BLaER1 treated with 17β-estradiol and CSF1 and Interleukin-3, amounts not matched to agents 10 nM and 100 nM (cell line): Measurements from ENCODE around the gene CHKB.
A peak's percentile ranks its signal among the peaks of the same experiment; 100 is the strongest.

Source experiments
- H3K27ac ChIP-seq, 11 experiments: shearing (Covaris generic); formaldehyde crosslinking; 2 replicates each; pipeline ENCODE4 v1.8.1; 2022
- H3K27me3 ChIP-seq, 11 experiments: shearing (Covaris generic); formaldehyde crosslinking; 2 replicates each; pipeline ENCODE4 v1.8.1; 2022
- H3K36me3 ChIP-seq, 11 experiments: shearing (Covaris generic); formaldehyde crosslinking; 2 replicates each; pipeline ENCODE4 v1.8.1; 2022
- H3K4me1 ChIP-seq, 10 experiments: shearing (Covaris generic); formaldehyde crosslinking; 2 replicates each; pipeline ENCODE4 v1.8.1; 2022
- H3K4me2 ChIP-seq, 11 experiments: shearing (Covaris generic); formaldehyde crosslinking; 2 replicates each; pipeline ENCODE4 v1.8.1; 2022
- H3K4me3 ChIP-seq, 10 experiments: shearing (Covaris generic); formaldehyde crosslinking; 2 replicates each; pipeline ENCODE4 v1.8.1; 2022
- H3K9ac ChIP-seq, 11 experiments: shearing (Covaris generic); formaldehyde crosslinking; 2 replicates each; pipeline ENCODE4 v1.8.1; 2022
- H3K9me3 ChIP-seq, 11 experiments: shearing (Covaris generic); formaldehyde crosslinking; replicated peaks in 1 of 11; 2 replicates each; pipeline ENCODE4 v1.8.1; 2022
- H4K20me1 ChIP-seq, 11 experiments: shearing (Covaris generic); formaldehyde crosslinking; 2 replicates each; pipeline ENCODE4 v1.8.1; 2022
- Cebpa-rat ChIP-seq, 11 experiments: shearing (Covaris generic); IDR thresholded peaks; 2 replicates each; pipeline ENCODE4 v1.8.1; 2022

Gene CHKB

GRCh38 chr22:50573491-50574382 lies 8.9 kb downstream of the CHKB start:
- Histone ChIP-seq H3K9ac (0 out of 22 replicates have a peak overlapping the region, but pooled peaks of 1 of the 11 experiments have one; percentile 19), H3K4me2 (no peak overlapping the region), H3K9me3 (peaks cover 0 to 4% (median 0%) of the 10 kb centered on the region in 11 experiments; a peak in 2 of 22 replicates), H3K36me3 (peaks cover 37 to 95% (median 79%) of the 10 kb centered on the region in 11 experiments), H3K27ac (no peak overlapping the region), H3K27me3 (no peaks in the 10 kb centered on the region), H3K4me3 (no peak overlapping the region), H3K4me1 (peaks cover 0 to 59% (median 41%) of the 10 kb centered on the region in 10 experiments; a peak in 18 of 20 replicates), H4K20me1 (peaks cover 0 to 67% (median 34%) of the 10 kb centered on the region in 11 experiments; a peak in 15 of 22 replicates)
- TF ChIP-seq Cebpa-rat (IDR thresholded peaks at IDR 0.05): no peak

GRCh38 chr22:50572965-50573364 lies 9.7 kb downstream of the CHKB start:
- Histone ChIP-seq H3K36me3 (peaks cover 41 to 97% (median 81%) of the 10 kb centered on the region in 11 experiments), H3K27ac (no peak overlapping the region), H3K4me3 (no peak overlapping the region), H3K27me3 (no peaks in the 10 kb centered on the region), H3K9ac (no peak overlapping the region), H4K20me1 (peaks cover 0 to 72% (median 34%) of the 10 kb centered on the region in 11 experiments; a peak in 15 of 22 replicates), H3K9me3 (peaks cover 0 to 4% (median 0%) of the 10 kb centered on the region in 11 experiments; a peak in 2 of 22 replicates), H3K4me1 (peaks cover 0 to 54% (median 44%) of the 10 kb centered on the region in 10 experiments; a peak in 18 of 20 replicates), H3K4me2 (peak overlapping the region in 1 of 11 experiments; percentile 81; a peak in 1 of 22 replicates)
- TF ChIP-seq Cebpa-rat (IDR thresholded peaks at IDR 0.05): no peak

GRCh38 chr22:50571264-50572175 lies 11.1 kb downstream of the CHKB start:
- Histone ChIP-seq H3K4me1 (peaks cover 0 to 47% (median 42%) of the 10 kb centered on the region in 10 experiments; a peak in 18 of 20 replicates), H3K9ac (peak overlapping the region in 4 of 11 experiments; percentile 18 to 39 (median 32); a peak in 4 of 22 replicates), H4K20me1 (peaks cover 0 to 61% (median 34%) of the 10 kb centered on the region in 11 experiments; a peak in 15 of 22 replicates), H3K27ac (no peak overlapping the region), H3K27me3 (no peaks in the 10 kb centered on the region), H3K4me3 (no peak overlapping the region), H3K36me3 (peaks cover 49 to 98% (median 82%) of the 10 kb centered on the region in 11 experiments), H3K9me3 (peaks cover 0 to 4% (median 0%) of the 10 kb centered on the region in 11 experiments; a peak in 2 of 22 replicates), H3K4me2 (peak overlapping the region; percentile 13 to 87 (median 79); a peak in 20 of 22 replicates)
- no peak for TF ChIP-seq Cebpa-rat (IDR thresholded peaks at IDR 0.05)

DNA sequence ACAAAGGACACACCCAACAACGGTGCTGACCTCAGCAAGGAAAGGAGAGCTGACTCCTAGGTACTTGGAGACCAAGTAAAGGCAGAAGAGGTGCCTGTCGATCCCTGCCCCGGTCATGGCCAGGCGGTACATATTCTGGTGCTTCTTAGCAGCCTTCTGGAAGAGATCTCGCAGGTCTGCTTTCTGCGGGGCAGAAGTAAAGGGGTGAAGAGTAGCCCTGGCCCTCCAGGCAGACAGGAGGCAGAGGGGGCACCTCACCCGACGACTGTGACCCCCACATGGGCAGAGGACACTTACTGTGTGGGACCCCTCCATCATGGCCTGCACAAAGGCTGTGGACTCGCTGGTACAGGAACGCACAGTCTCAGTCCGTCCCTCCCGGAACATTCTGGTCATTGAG lies 11.8 kb downstream of the CHKB start:
- Histone ChIP-seq H3K4me1 (peaks cover 0 to 47% (median 42%) of the 10 kb centered on the region in 10 experiments; a peak in 18 of 20 replicates), H3K4me3 (no peak overlapping the region), H3K9ac (peak overlapping the region in 5 of 11 experiments; percentile 5 to 49 (median 38); a peak in 5 of 22 replicates), H4K20me1 (peaks cover 0 to 61% (median 34%) of the 10 kb centered on the region in 11 experiments; a peak in 14 of 22 replicates), H3K36me3 (peaks cover 44 to 91% (median 75%) of the 10 kb centered on the region in 11 experiments), H3K9me3 (peaks cover 0 to 4% (median 0%) of the 10 kb centered on the region in 11 experiments; a peak in 2 of 22 replicates), H3K4me2 (peak overlapping the region; percentile 13 to 87 (median 79); a peak in 20 of 22 replicates), H3K27ac (no peak overlapping the region), H3K27me3 (no peaks in the 10 kb centered on the region)
- TF ChIP-seq Cebpa-rat (IDR thresholded peaks at IDR 0.05): no peak

DNA sequence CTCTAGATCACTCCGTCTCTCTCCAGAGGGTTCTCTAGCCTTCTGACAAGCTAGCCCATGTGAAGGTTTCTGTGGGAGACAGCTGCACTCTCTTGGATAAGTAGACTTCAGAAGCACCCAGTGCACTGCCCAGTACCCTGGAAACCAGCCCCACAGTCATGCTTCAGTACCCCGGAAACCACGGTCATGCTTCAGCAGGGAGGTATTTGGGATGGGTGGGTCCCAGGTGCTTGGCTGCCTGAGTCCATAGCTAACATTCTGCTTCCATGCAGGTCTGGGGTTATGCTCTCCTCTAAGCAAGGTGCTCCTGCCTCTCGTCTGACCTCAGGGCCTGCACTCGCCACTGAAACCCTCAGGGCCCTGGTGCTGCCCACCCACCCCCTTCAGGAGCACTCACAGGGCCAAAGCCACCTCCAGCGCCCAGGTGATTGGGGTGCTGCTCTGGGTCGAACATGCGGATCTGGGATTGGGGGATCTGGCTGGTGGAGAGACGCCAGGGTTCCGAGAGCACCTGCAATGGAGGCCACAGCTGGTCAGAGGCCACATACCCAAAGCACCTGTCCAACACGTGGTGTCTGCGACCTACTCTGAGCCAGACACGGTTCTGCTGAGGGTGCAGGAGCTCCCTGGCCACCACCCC lies 12.6 kb downstream of the CHKB start:
- peaks cover 0 to 4% (median 0%) of the 10 kb centered on the region in 11 experiments; a peak in 2 of 22 replicates for H3K9me3 ChIP-seq
- H3K4me2 ChIP-seq: peak overlapping the region in 9 of 11 experiments; percentile 47 to 87 (median 80); a peak in 18 of 22 replicates
- H3K4me3 ChIP-seq: no peak overlapping the region; a peak in 1 of 20 replicates
- H3K36me3 ChIP-seq: peaks cover 42 to 83% (median 70%) of the 10 kb centered on the region in 11 experiments
- peaks cover 0 to 47% (median 42%) of the 10 kb centered on the region in 10 experiments; a peak in 18 of 20 replicates for H3K4me1 ChIP-seq
- peaks cover 0 to 4% (median 0%) of the 10 kb centered on the region in 11 experiments; a peak in 4 of 22 replicates for H3K27me3 ChIP-seq
- peaks cover 0 to 61% (median 34%) of the 10 kb centered on the region in 11 experiments; a peak in 14 of 22 replicates for H4K20me1 ChIP-seq
- no peak for TF ChIP-seq Cebpa-rat (IDR thresholded peaks at IDR 0.05)
- H3K9ac ChIP-seq: peak overlapping the region in 3 of 11 experiments; percentile 7 to 41 (median 9); a peak in 1 of 22 replicates
- H3K27ac ChIP-seq: 0 out of 22 replicates have a peak overlapping the region, but pooled peaks of 1 of the 11 experiments have one; percentile 2

DNA sequence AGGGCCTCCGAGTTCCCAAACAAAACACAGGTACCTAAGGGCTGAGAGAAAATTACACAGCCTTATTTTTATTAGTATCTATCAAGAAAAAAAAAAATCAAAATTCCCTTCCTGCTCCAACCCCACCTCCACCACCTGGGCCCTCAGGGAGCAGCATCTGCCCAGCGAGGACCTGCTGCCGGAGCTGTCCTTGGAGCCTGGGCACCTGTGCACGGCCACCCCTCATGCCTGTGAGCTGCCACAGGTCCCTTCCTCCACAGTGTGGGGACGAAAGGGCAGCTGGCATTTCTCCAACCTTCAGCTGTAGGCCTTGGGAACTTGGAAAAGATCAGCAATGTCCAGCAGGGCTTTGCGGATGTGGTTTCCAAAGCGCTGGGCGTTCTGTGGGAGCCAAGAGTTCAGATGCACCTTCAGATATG lies 13.6 kb downstream of the CHKB start:
- H3K27ac ChIP-seq: 0 out of 22 replicates have a peak overlapping the region, but pooled peaks of 1 of the 11 experiments have one; percentile 2
- no peak overlapping the region; a peak in 1 of 22 replicates for H3K9ac ChIP-seq
- H3K9me3 ChIP-seq: peaks cover 0 to 4% (median 0%) of the 10 kb centered on the region in 11 experiments; a peak in 2 of 22 replicates
- H4K20me1 ChIP-seq: peaks cover 0 to 57% (median 34%) of the 10 kb centered on the region in 11 experiments; a peak in 14 of 22 replicates
- peaks cover 0 to 47% (median 42%) of the 10 kb centered on the region in 10 experiments; a peak in 18 of 20 replicates for H3K4me1 ChIP-seq
- H3K27me3 ChIP-seq: peaks cover 0 to 12% (median 8%) of the 10 kb centered on the region in 11 experiments; a peak in 16 of 22 replicates
- peaks cover 42 to 73% (median 64%) of the 10 kb centered on the region in 11 experiments for H3K36me3 ChIP-seq
- TF ChIP-seq Cebpa-rat (IDR thresholded peaks at IDR 0.05): no peak
- no peak overlapping the region for H3K4me3 ChIP-seq
- H3K4me2 ChIP-seq: peak overlapping the region in 7 of 11 experiments; percentile 75 to 87 (median 80); a peak in 14 of 22 replicates

DNA sequence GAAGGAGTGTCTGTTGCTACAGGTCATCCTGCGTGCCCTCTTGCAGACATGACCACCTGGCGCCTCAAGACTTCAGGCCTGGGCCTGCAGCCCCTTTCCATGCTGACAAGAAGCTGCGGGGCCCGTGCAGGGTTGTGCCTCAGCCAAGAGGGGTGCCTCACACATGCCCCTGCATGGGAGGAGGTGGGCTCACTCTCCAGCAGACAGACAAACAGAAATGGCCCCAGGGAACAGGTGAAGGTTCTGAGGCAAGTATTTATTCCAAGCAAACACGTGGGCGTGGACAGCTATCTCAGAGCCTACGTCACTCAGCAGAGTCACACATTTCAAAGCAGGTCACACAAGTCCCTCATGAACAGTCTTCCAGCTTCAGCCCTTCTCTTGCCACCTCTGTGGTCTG lies 14.0 kb downstream of the CHKB start:
- H3K4me1 ChIP-seq: peaks cover 2 to 50% (median 43%) of the 10 kb centered on the region in 10 experiments; a peak in 19 of 20 replicates
- no peak overlapping the region for H3K4me3 ChIP-seq
- TF ChIP-seq Cebpa-rat (IDR thresholded peaks at IDR 0.05): no peak
- no peak overlapping the region for H3K9ac ChIP-seq
- peaks cover 3 to 16% (median 12%) of the 10 kb centered on the region in 11 experiments; a peak in 18 of 22 replicates for H3K27me3 ChIP-seq
- H4K20me1 ChIP-seq: peaks cover 0 to 53% (median 34%) of the 10 kb centered on the region in 11 experiments; a peak in 14 of 22 replicates
- H3K36me3 ChIP-seq: peaks cover 42 to 69% (median 59%) of the 10 kb centered on the region in 11 experiments
- H3K9me3 ChIP-seq: peaks cover 0 to 4% (median 0%) of the 10 kb centered on the region in 11 experiments; a peak in 2 of 22 replicates
- no peak overlapping the region for H3K27ac ChIP-seq
- peak overlapping the region in 7 of 11 experiments; percentile 32 to 87 (median 80); a peak in 11 of 22 replicates for H3K4me2 ChIP-seq
